ENCODE results near the gene TMEM163.
"Not testable (repeated sequence)": the region's sequence is repeated elsewhere in the genome, so short reads cannot be mapped to it uniquely, and the experiment has no call there.

TMEM163 gene

DNA sequence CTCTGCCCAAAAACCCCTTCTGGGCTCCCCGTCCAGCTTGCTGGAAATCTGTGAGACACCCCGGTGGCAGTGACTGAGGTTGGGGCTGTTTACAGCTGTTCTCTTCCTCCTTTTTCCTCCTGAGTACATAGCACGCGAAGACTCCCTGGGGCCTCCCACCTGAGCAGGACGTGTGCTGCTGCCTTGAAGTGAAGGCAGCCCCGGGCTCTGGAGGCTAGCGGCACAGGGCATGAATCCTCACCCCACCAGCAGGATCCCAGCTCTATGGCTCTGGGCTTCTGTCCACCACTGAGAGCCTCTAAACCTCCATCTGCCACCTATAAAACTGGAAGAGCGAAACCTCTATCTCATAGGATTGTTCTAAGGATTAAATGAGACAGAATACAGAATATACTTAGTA is 182.5 kb downstream of the TMEM163 start:
- DNase-seq (ENCODE audit: low read depth in 3 of 3), result no peak

- DNase-seq (ENCODE audit: low read depth in 3 of 3), result no peak
Observed at GRCh38 chr2:134532537-134532936, 186.3 kb downstream of the TMEM163 start.

DNA sequence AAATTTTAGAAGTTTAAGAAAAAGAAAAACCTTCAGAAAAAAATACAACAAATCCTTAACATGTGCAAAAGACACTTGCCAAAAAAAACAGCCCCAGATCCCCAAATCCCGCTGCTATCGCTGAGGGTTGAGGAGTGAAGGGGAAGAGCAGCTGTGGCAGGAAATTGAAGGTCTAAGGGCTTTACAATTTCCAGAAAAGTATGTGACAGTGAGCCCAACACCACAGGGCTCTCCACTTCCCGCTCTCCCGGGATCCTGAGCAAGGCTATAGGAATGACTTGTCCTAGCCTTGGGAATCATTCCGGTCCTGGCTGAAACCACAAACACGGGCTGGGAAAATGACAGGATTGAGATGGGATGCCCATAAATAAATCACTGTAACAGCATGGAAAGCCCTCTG is 191.4 kb downstream of the TMEM163 start:
- DNase-seq (ENCODE audit: low read depth in 3 of 3), result no peak

DNA sequence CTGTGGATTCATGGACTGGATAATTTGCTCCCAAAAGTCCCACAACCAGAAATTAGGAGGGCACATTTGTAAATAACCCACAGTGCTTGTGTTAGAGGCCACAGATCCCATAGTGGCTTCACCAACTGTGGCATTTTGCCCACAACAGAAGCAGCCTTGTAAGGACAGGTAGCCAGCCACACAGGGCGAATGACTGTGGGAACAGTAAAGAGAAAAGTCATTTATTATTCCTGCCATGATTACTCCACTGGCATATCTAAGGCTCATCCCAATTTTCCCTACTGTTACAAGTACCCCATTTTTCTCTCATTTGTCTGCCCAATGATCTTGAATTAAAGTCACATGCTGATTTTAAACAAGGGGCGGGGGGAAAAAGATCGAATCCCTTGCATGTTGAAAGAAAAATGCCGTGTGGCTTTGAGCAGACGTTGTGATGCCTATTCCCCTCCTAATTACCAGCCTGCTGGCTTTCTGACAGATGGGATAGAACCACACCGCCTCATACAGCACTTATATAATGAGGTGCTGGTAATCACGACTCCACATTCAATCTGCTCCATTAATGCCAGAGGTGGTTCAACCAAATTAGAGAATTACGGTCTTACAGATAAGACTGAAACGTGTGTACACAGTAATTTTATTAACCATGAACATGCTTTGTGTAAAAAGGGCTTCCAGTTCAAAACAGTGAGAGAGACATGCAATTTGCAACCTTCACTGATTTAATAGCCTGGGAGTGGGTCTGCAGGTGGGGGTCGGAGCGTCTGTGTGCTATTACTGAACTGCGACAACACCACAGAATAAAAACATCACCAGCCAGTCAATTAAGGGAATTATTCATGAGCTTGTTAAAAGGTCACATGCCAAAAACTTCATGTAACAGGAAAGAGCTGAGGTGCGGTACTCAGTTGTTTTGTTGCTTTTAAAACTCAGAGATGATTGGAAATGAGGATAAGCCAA is 196.0 kb downstream of the TMEM163 start:
- DNase-seq (ENCODE audit: low read depth in 3 of 3), result no peak

- DNase-seq (ENCODE audit: low read depth in 3 of 3), result no peak
Observed at GRCh38 chr2:134518101-134518500, 200.7 kb downstream of the TMEM163 start.

- DNase-seq (ENCODE audit: low read depth in 3 of 3), result no peak
Observed at GRCh38 chr2:134515137-134515536, 203.7 kb downstream of the TMEM163 start.

DNA sequence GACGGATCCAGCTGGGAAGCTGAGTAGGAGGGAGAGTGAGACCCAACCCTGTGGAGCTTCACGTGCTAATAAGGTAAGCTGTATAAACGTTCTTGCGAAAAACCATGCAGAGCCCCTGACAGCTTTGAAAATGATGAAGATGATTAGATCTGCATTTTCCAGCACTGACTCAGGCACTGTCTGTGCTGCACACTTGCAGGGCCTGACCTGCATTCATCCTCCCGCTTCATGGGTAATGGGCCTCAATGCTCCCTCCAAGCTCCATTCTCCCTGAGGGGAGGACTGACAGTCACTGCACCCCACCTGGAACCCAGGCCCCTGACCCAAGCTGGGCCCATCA is 205.4 kb downstream of the TMEM163 start:
- no peak for DNase-seq (ENCODE audit: low read depth in 3 of 3)

- no peak for DNase-seq (ENCODE audit: low read depth in 3 of 3)
Observed at GRCh38 chr2:134512734-134513464, 205.9 kb downstream of the TMEM163 start.

DNA sequence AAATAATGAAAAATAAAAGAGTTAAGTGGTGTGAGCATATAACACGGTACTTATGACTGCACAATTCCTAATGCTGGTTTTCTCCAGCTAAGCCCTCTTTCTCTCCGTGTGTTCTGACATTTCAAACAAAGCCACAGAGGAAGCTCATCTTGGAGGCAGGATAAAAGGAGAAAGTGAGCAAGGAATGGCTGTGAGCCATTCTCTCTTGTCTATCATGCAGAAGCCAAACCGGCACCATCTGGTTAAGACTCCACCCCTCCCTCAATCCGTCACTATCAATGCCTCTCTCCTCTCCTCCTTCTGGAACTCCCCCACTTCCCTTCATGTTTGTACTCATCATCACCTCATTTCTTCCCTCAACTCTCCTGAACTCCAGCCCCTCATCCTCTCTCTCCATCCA is 210.4 kb downstream of the TMEM163 start:
- DNase-seq (ENCODE audit: low read depth in 3 of 3), result no peak

DNA sequence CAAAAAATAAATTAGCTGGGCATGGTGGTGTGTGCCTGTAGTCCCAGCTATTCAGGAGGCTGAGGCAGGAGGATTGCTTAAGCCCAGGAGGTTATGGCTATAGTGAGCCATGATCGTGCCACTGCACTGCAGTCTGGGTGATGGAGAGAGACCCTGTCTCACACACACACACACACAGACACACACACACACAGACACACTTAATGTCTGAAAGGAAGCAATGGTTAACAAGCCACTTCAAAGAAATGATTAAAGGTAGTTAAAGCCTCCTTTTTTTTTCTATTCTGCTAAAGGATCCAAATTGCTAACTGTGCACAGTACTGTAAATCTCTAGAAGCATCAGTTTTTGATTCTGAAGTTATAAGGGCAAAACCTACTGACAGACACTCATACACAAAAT is 211.1 kb downstream of the TMEM163 start:
- DNase-seq (ENCODE audit: low read depth in 3 of 3), result no peak

GRCh38 chr2:134507159-134507558 is 211.6 kb downstream of the TMEM163 start:
- not testable (repeated sequence) for DNase-seq (ENCODE audit: low read depth in 3 of 3)

- DNase-seq (ENCODE audit: low read depth in 3 of 3), result no peak
Observed at GRCh38 chr2:134505446-134505845, 213.4 kb downstream of the TMEM163 start.

GRCh38 chr2:134504586-134505336 is 214.0 kb downstream of the TMEM163 start:
- no peak for DNase-seq (ENCODE audit: low read depth in 3 of 3)

GRCh38 chr2:134502104-134502503 is 216.7 kb downstream of the TMEM163 start:
- DNase-seq (ENCODE audit: low read depth in 3 of 3), result no peak

DNA sequence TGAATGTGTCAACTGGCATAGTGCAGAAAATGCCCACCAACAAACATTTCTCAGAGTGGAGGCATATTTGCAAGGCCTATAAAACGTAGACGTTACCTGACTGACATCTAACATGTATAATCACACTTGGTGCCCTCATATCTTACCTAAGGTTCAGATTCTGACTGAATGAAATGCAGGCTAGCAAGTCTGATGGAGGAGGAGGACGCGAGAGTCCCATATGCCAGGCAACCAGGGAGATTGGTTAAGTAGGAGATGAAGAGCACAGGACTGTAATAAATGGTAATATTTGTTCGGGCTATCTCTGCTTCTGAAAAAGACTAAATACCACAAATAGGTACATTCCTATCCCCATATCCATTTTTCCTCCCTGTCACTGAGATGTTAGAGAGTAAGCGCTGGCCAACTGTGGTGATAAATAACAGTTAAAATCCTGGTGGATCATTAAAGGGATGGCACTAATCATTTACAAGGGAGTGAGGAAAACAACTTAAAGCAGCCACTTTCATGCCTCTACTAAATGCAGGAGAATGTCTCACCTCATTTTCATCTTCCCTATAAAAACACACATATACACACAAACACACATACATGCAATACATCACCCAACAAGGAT is 217.2 kb downstream of the TMEM163 start:
- DNase-seq (ENCODE audit: low read depth in 3 of 3), result no peak

GRCh38 chr2:134500211-134500935 is 218.4 kb downstream of the TMEM163 start:
- DNase-seq (ENCODE audit: low read depth in 3 of 3), result no peak

- no peak for DNase-seq (ENCODE audit: low read depth in 3 of 3)
Observed at GRCh38 chr2:134499307-134499926, 219.4 kb downstream of the TMEM163 start.

DNA sequence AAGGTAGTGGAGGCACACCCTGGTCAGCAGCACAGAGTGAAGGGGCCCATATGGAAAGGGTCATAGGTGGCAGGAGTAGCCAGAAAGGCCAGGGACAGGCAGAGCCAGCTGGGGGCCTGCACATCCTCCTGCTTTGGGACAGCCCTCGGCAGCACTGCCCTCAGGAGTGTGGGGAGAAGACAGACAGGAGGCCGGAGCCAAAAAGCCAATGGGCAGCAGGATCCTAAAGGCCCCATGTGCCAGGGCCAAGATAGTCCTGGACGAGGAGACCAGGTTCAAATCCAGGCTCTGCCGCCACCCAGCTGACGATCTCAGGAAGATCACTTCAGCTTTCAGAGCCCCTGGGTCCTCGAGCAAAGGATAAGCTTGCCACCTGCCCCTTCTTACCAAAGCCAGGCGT is 220.1 kb downstream of the TMEM163 start:
- no peak for DNase-seq (ENCODE audit: low read depth in 3 of 3)

- DNase-seq (ENCODE audit: low read depth in 3 of 3), result no peak
Observed at GRCh38 chr2:134493797-134494196, 225.0 kb downstream of the TMEM163 start.

DNA sequence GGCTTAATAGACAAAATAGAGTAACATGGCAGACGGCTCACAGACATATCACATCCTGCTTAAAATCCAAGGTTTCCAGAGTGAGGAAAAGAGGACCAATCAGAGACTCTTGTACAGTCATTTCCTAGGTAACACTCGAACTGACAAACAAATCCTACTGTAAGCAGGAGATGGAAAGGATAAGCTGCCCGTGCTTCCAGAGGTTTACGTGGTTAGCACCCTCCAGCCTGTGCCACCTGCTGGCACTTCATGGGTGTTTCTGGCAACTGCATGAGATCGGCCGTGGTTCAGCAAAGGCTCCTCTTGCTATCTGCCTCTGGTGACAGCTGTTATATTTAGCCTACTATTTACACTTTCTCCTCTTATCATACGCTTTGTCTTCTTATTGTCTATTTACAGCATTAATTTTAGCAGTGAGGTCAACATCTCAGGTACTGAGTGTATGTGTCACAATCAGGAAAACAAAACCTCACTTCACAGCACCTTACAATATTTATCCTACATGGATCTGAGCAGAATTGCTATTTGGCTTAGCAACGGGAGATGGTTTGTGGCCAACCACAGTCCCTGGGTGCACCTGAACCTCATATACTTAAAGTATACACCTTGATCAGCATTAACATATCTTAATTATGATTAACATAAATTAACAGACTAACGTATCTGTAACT is 226.9 kb downstream of the TMEM163 start:
- no peak for DNase-seq (ENCODE audit: low read depth in 3 of 3)

All from stimulated activated CD4-positive, alpha-beta T cell treated with anti-CD3 and anti-CD28 coated beads, TNF-alpha, amount 100 ng/mL, for 48 hours (primary cell).